Measurements from ENCODE around the gene ZBTB5.

DNA sequence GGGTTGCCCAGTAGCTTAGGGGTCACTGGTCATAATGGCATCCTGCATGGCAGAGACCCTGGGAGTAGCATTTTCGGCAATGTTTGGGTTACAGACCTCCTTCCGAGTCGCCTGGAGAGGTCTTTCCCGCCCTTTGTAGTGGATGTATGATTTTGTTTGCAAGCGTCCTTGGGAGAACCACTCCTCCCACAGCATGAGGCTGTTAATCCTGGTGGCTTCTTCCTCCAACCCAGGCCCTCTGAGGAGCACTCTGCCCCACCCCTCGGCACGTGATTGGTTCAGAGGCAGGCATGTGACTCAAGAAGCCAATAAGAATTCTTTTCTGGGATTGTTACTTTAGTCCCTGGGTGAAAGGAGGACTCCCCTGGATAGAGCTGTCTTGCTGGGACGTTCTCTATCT, 73.0 kb downstream of the ZBTB5 start:
- TF ChIP-seq, protein P1, sequence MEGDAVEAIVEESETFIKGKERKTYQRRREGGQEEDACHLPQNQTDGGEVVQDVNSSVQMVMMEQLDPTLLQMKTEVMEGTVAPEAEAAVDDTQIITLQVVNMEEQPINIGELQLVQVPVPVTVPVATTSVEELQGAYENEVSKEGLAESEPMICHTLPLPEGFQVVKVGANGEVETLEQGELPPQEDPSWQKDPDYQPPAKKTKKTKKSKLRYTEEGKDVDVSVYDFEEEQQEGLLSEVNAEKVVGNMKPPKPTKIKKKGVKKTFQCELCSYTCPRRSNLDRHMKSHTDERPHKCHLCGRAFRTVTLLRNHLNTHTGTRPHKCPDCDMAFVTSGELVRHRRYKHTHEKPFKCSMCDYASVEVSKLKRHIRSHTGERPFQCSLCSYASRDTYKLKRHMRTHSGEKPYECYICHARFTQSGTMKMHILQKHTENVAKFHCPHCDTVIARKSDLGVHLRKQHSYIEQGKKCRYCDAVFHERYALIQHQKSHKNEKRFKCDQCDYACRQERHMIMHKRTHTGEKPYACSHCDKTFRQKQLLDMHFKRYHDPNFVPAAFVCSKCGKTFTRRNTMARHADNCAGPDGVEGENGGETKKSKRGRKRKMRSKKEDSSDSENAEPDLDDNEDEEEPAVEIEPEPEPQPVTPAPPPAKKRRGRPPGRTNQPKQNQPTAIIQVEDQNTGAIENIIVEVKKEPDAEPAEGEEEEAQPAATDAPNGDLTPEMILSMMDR (conservative IDR thresholded peaks at IDR 0.05; ENCODE audit: low read depth, low read length), result no peak
- no peak for TF ChIP-seq EZH2 (IDR thresholded peaks at IDR 0.05; ENCODE audit: borderline replicate concordance, low read depth, low read length, poor library complexity, severe bottlenecking)

All from A673 (cell line).